Stimulated activated CD4-positive, alpha-beta T cell treated with anti-CD3 and anti-CD28 coated beads, TNF-alpha, amount 100 ng/mL, for 1 hour (primary cell): ENCODE data around the gene HELZ2.
"Not testable (repeated sequence)": the region's sequence is repeated elsewhere in the genome, so short reads cannot be mapped to it uniquely, and the experiment has no call there.

Experiments
- DNase-seq, 3 donors: peaks; one replicate each; pipeline ENCODE4 v3.0.0-alpha.2; 2020; ENCODE audit warnings: low read depth in 3 of 3, low spot score in 1 of 3

HELZ2 gene

DNA sequence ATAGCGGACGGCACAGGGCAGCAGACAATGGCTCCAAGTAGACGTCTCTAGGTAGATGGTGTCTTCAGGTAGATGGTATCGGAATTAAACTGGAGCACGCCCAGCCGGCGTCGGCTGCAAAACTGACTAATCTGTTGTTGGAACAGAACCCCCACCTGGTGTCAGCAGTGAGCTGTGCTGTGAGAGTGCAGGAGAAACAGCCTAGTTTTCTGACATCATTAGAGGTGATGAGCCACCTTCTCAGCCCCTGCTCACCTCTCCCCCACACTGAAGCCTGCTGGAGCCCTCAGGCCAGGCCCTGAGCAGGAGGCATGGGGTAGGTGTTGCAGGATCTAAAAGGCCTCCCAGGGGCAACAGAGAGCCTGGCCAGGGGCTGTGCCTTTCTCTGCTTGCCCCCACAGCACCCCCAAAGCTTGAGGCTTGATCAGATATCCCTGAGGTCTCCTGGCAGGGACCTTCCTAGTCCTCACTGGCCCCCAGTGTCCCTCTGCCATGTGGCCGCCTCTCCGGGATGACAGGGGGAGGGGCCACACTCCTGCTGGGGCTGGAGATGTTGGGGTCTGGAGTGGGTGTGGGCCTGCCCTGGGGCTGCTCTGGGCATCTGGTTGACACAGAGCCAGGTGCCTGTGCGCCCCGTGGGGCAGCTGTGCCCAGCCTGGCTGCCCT is 6.9 kb upstream of the HELZ2 start:
- DNase-seq = peak; percentile 48 to 57 (median 52)

DNA sequence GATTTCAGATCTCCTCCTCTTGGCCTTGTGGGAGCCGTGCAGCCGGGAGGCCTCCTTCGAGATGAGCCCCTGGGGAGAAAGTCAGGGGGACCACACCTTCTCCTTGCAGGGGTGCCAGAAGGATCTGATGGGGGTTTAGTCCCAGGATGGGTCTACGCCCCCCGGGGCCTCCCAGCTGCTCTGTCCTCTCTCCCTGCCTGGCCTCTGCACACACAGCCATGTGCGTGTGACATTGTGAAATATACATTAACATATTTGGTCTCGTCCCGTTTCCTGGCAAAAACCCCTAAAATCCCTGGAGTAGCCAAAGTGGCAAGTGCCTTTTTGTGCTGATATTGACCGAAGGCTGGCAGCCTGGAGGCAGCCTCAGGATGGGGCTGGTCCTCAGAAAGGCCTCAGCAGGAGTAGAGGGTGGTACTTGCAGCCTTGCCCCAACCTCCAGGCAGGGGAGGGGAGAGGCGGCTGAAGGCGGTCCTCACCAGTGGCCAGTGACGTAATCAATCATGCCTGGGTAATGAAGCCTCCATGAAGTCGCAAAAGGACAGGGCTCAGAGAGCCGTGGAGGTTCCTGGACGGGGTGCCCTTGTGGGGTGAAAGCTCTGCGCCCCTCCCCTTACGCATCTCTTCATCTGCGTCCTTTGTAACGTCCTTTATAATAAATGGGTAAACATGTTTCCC is 5.1 kb upstream of the HELZ2 start:
- DNase-seq = no peak

- DNase-seq = no peak
Observed at GRCh38 chr20:63578224-63579016, 4.4 kb upstream of the HELZ2 start.

GRCh38 chr20:63577317-63577894 is 3.4 kb upstream of the HELZ2 start:
- DNase-seq = no peak

GRCh38 chr20:63576311-63576710 is 2.3 kb upstream of the HELZ2 start:
- DNase-seq = no peak

GRCh38 chr20:63574829-63575743 is 1.0 kb upstream of the HELZ2 start:
- no peak for DNase-seq

DNA sequence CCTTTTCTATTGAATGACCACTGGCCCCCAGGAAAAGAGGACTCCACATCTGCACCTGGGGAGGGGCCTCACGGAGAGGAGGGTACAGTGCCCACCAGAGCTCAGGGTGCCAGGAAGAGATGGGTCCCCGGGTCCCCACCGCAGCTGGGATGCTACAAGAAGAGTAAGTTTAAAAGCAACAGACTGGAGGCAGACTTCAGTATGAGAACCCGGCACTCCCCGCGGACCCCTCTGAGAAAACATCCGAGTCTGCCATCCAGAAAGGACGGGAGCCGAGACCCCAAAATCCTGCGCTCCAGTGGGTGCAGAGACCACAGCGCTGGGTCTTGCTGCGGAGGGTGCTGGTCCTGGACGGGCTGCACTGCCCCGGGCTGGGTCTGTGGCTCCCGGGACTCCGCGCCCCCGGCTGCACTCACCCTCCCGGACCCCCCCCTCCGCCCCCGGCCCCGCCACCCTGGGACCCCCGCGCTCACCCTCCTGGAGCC is 350 bp downstream of the HELZ2 start:
- no peak for DNase-seq

DNA sequence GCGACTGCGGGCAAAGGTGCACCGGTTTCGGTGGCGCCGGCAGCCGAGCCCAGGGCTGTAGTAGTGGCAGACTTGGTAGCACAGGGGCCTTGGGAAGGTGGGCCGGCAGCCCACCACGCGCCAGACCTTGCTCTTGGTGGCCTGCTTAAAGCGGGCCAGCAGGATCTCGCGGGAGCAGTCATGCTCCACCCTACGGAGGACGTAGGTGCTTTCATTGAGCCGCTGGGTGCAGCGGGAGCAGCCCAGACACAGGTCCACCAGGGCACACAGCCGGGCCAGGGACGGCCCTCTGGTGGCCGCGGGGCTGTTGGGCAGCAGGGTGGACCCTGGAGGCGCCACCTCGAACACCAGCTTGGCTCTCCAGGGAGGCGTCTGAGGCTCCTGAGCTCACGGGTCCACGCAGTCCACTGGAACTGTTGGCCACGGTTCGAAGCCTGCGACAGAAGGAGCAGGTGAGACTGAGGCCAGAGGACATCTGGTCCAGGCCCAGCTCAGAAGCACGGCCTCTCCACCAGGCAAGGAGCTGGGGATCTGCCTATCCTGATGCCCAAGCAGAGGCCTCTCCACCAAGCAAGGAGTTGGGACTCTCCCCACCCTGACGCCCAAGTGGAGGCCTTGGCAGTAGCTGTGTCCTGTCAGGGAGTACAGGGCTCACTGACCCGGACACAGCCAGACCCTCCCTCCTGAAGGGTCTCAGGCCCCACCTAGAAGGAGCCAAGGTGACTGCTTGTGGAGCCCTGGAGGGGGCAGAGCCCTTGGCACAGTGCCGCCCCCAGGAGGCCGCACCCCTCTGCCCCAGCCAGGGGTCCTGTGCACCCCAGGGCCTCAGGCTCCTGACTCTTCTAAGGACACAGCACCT is 1.0 kb downstream of the HELZ2 start:
- DNase-seq = no peak

- no peak for DNase-seq
Observed at GRCh38 chr20:63572071-63572787, 1.8 kb downstream of the HELZ2 start.

GRCh38 chr20:63571087-63571478 is 3.0 kb downstream of the HELZ2 start:
- DNase-seq = not testable (repeated sequence)

GRCh38 chr20:63570281-63571086 is 3.6 kb downstream of the HELZ2 start:
- no peak for DNase-seq

- no peak for DNase-seq
Observed at GRCh38 chr20:63568986-63569949, 4.8 kb downstream of the HELZ2 start.

DNA sequence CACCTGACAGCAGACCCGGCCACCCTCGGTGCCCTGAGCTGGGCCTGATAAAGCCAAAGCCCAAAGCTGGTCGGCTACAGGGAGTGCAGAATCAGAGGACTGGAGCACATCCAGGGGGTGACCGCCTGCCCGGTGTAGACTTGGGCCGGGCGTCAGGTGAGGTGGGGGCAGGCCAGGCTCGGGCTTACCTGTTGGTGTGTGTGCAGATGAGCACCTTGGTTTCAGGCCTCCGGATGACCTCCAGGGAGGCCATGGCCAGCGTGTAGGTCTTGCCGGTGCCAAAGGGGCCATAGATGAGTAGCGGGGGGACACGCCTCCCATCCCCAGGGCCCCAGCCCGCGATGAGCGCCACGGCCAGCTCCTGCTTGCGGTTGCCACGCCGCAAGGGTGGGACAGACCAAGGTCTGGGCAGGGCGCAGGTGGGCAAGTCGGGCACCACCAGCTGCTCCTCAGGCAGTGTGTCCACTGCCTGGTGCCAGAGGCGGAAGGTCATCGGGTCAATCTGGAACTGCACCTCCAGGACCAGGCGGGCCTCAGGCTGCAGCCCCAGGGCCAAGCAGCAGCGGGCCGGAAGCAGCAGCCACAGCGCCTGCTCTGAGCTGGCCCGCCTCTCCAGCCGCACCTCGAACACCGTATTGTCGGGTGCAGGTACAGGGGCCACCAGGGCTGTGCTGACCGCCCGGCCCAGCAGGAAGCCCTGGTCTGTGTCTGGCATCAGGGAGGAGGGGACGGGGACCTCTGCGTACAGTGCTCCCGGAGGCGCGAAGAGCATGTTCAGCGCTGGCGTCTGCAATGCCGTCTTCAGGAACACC is 5.7 kb downstream of the HELZ2 start:
- no peak for DNase-seq

- no peak for DNase-seq
Observed at GRCh38 chr20:63567386-63568169, 6.5 kb downstream of the HELZ2 start.

- no peak for DNase-seq
Observed at GRCh38 chr20:63567136-63567385, 7.0 kb downstream of the HELZ2 start.
